NCI-H1417 treated with DMSO at 0.1 percent for 48 hours (cell line): ENCODE measurements around the gene CELA1.
"Not testable (repeated sequence)": the region's sequence is repeated elsewhere in the genome, so short reads cannot be mapped to it uniquely, and the experiment has no call there.

Experiments
- DNase-seq: peaks from one replicate; lab custom pipeline; 2025; lab: John Stamatoyannopoulos, UW

The CELA1 gene

GRCh38 chr12:51343201-51343600 is 3.3 kb downstream of the CELA1 start:
- no peak for DNase-seq

- DNase-seq: no peak
Measured at GRCh38 chr12:51342416-51342815, 4.1 kb downstream of the CELA1 start.

GRCh38 chr12:51341251-51342007 is 5.0 kb downstream of the CELA1 start:
- peak; percentile 45 for DNase-seq

- no peak for DNase-seq
Measured at GRCh38 chr12:51339750-51340149, 6.7 kb downstream of the CELA1 start.

- DNase-seq: not testable (repeated sequence)
Measured at GRCh38 chr12:51337336-51337735, 9.1 kb downstream of the CELA1 start.

GRCh38 chr12:51335931-51336330 is 10.5 kb downstream of the CELA1 start:
- no peak for DNase-seq

- no peak for DNase-seq
Measured at GRCh38 chr12:51334764-51335163, 11.7 kb downstream of the CELA1 start.

GRCh38 chr12:51333536-51333935 is 12.9 kb downstream of the CELA1 start:
- DNase-seq: no peak

- DNase-seq: no peak
Measured at GRCh38 chr12:51330186-51330585, 16.3 kb downstream of the CELA1 start.

- no peak for DNase-seq
Measured at GRCh38 chr12:51329742-51330141, 16.7 kb downstream of the CELA1 start.

GRCh38 chr12:51328587-51328986 is 17.9 kb downstream of the CELA1 start:
- no peak for DNase-seq

- DNase-seq: no peak
Measured at GRCh38 chr12:51326698-51327439, 19.6 kb downstream of the CELA1 start.

- DNase-seq: no peak
Measured at GRCh38 chr12:51324953-51325352, 21.5 kb downstream of the CELA1 start.

- no peak for DNase-seq
Measured at GRCh38 chr12:51323966-51324895, 22.2 kb downstream of the CELA1 start, which contains the start of gene BIN2. Gene BIN2, minus strand, starts transcription at chr12:51324174. Its CDS starts 72 bp downstream, at chr12:51324102.

- no peak for DNase-seq
Measured at GRCh38 chr12:51323317-51323960, 23.0 kb downstream of the CELA1 start.

- no peak for DNase-seq
Measured at GRCh38 chr12:51322452-51322851, 24.0 kb downstream of the CELA1 start.

- DNase-seq: no peak
Measured at GRCh38 chr12:51321882-51322281, 24.6 kb downstream of the CELA1 start.

GRCh38 chr12:51320695-51321320 is 25.7 kb downstream of the CELA1 start:
- no peak for DNase-seq

GRCh38 chr12:51320311-51320694 is 26.2 kb downstream of the CELA1 start:
- no peak for DNase-seq

- DNase-seq: no peak
Measured at GRCh38 chr12:51318846-51319599, 27.5 kb downstream of the CELA1 start.
